ENCODE measurements around the gene MRPL55.
A peak's percentile ranks its signal among the peaks of the same experiment; 100 is the strongest.

The MRPL55 gene

GRCh38 chr1:228109073-228109961 lies at the start of gene MRPL55:
Gene MRPL55 (minus strand): TSS chr1:228109299. CDS start chr1:228108260, 1,039 bp downstream.
- DNase-seq (ENCODE audit: low spot score), result peak; percentile 97

- no peak for DNase-seq (ENCODE audit: low spot score)
Measured at GRCh38 chr1:228158151-228159007, 49.3 kb upstream of the MRPL55 start.

- DNase-seq (ENCODE audit: low spot score), result no peak
Measured at GRCh38 chr1:228157729-228158126, 48.6 kb upstream of the MRPL55 start.

- no peak for DNase-seq (ENCODE audit: low spot score)
Measured at GRCh38 chr1:228156941-228157728, 48.0 kb upstream of the MRPL55 start.

GRCh38 chr1:228156515-228156881 lies 47.4 kb upstream of the MRPL55 start:
- no peak for DNase-seq (ENCODE audit: low spot score)

GRCh38 chr1:228155596-228156514 lies 46.8 kb upstream of the MRPL55 start:
- DNase-seq (ENCODE audit: low spot score), result no peak

GRCh38 chr1:228154670-228155571 lies 45.8 kb upstream of the MRPL55 start:
- no peak for DNase-seq (ENCODE audit: low spot score)

GRCh38 chr1:228154021-228154669 lies 45.0 kb upstream of the MRPL55 start:
- no peak for DNase-seq (ENCODE audit: low spot score)

- no peak for DNase-seq (ENCODE audit: low spot score)
Measured at GRCh38 chr1:228152918-228153258, 43.8 kb upstream of the MRPL55 start.

- DNase-seq (ENCODE audit: low spot score), result no peak
Measured at GRCh38 chr1:228152097-228152917, 43.2 kb upstream of the MRPL55 start.

GRCh38 chr1:228151180-228151925 lies 42.3 kb upstream of the MRPL55 start:
- peak; percentile 31 for DNase-seq (ENCODE audit: low spot score)

- DNase-seq (ENCODE audit: low spot score), result peak; percentile 77
Measured at GRCh38 chr1:228150461-228151179, 41.5 kb upstream of the MRPL55 start.

GRCh38 chr1:228150120-228150460 lies 41.0 kb upstream of the MRPL55 start:
- no peak for DNase-seq (ENCODE audit: low spot score)

GRCh38 chr1:228149406-228150119 lies 40.5 kb upstream of the MRPL55 start, which contains the start of gene GJC2:
Gene GJC2 (plus strand): TSS chr1:228149930. CDS start chr1:228157759, 7,829 bp downstream.
- peak; percentile 86 for DNase-seq (ENCODE audit: low spot score)

GRCh38 chr1:228148935-228149405 lies 39.9 kb upstream of the MRPL55 start:
- no peak for DNase-seq (ENCODE audit: low spot score)

- no peak for DNase-seq (ENCODE audit: low spot score)
Measured at GRCh38 chr1:228148196-228148861, 39.2 kb upstream of the MRPL55 start.
